ENCODE measurements around the gene ATP6V1G2.

The ATP6V1G2 gene

GRCh38 chr6:31548544-31548873, 2.1 kb upstream of the ATP6V1G2 start:
- DNase-seq (ENCODE audit: low read depth in 3 of 3), result no peak

GRCh38 chr6:31547727-31548543, 1.5 kb upstream of the ATP6V1G2 start:
- DNase-seq (ENCODE audit: low read depth in 3 of 3), result no peak

DNA sequence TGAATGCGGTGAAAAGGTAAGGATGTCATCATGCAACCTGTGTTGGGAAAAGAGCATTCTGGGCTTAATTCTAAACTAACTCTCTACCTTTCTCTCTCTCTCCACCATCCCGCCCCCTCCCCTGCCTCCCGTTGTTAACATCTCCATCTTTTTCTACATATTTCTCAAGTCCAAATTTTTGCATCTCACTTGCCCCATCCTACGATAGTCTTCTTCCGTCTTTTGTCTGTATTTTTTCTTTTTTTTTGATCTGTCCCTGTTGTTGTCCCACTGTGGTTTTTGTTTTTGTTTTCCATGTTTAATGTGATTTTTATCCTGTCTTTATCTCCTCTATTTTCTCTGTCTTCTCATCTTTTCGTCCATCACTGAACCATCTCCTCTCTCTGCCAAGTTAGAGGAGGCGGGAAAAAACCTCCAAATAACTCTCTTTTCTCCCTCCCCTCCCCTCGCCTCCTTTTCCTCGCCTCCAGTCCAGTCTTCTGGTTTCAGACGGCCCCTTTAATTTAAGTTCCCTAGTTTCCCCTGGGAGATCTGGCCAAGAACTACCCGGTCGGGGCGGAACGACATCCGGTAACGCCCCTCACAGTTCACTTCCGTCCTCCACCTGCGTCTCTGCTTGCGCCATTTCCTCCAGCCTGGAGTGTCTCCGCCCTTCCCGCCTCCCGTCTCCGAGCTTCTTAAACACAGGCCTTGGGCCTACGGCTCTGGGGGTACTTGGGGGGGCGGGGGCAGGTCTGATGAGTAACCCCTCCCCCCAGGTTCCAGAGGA, 734 bp upstream of the ATP6V1G2 start, which contains the start of gene NFKBIL1:
NFKBIL1 (plus strand) TSS at position 651 of the 769 bp plus-strand sequence; CDS start at position 738, 87 bp downstream.
- peak; percentile 85 to 93 (median 88) for DNase-seq (ENCODE audit: low read depth in 3 of 3)

DNA sequence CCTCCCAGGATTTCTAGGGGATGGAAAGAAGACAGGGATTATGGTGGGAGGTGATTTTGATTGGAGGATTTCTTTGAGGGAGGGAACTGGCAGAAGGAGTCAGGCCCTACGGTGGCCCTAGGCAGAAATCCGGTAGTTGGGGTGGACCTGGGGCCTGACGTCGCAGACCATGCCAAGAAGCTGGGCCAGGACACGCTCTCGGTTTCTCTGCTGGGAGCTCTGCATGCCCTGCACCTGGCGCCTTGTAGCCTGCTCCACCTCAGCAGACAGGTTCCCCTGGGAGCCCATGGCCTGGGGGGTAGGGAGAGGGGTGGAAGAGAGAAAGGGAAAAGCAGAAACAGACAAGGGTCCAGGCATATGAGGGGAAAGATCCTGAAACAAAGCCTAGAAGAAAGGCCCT, 1.1 kb downstream of the ATP6V1G2 start:
- DNase-seq (ENCODE audit: low read depth in 3 of 3), result no peak

GRCh38 chr6:31544676-31545075, 1.7 kb downstream of the ATP6V1G2 start:
- DNase-seq (ENCODE audit: low read depth in 3 of 3), result no peak

GRCh38 chr6:31543639-31544038, 2.8 kb downstream of the ATP6V1G2 start:
- DNase-seq (ENCODE audit: low read depth in 3 of 3), result no peak

DNA sequence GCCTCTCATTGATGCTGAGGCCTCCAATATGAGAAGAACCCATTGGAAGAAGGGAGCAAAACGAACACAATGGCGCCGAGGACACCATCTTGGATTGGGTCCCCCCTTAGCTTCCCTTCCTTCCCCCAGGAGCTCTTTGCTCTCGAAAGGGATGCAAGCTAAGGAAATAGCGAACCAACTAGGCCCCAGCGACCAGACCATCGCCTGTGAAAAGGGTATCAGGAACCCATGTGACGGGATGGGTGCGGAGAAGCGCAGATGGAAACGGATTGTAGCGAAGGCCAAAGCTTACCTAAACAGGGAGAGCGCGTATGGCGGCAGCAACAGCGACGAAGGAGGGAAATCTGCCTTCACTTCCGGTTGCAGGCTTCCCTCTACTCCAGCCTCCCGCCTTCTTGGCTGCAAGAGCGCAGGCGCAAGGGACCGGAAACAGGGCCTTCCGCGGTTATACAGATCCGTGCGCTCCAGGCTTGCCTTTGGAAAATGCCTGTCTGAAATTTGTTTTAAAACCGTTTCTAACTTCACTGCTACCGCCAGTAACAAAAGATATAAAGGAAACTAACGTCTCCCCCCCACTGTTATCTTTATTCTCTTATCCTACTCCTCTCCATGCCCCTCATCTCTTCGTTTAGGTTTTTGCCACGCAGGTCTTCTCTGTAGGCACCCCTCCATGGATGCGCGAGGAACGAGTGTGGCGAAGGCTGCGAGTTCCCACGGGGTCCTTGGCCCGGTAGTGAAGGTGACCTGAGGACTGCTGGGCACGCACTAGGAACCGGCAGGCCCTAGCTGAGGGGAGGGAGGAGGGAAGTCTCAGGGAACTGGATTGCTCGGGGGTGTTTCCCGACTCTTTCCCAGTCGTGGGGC, 4.5 kb downstream of the ATP6V1G2 start, which contains the start of gene DDX39B:
DDX39B (minus strand) TSS at position 346 of the 864 bp plus-strand sequence. CDS start 1,471 bp downstream, outside the sequence.
- DNase-seq (ENCODE audit: low read depth in 3 of 3), result peak; percentile 84 to 91 (median 87)

DNA sequence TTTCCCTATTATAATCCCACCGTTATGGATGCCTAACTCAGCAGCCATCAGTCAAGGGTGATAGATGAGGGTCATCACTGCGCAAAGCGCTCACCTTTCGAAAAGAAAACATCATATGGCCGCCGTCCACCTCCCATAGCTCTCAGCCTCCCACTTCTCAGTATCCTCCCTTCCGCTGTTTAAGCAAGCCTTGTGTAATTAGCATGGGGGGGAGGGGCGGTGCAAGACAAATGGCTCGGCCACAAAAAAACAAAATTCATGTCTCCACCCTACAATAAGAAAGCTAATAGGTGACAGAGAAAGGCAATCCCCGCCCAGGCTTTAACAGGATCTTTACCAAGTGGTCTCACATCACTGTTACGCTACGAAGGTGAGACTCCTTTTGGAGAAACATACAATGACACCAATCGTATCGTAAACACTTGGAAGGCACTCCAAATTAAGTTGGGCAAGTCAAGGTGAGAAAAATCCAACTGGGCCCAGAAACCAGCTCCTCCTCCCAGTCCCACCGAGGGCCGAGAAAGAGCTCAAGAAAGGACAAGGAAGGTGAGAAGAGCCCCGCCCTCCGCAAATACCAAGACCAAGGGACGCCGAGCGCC, 5.2 kb downstream of the ATP6V1G2 start:
- peak in 2 of 3 experiments; percentile 46 to 58 for DNase-seq (ENCODE audit: low read depth in 3 of 3)

DNA sequence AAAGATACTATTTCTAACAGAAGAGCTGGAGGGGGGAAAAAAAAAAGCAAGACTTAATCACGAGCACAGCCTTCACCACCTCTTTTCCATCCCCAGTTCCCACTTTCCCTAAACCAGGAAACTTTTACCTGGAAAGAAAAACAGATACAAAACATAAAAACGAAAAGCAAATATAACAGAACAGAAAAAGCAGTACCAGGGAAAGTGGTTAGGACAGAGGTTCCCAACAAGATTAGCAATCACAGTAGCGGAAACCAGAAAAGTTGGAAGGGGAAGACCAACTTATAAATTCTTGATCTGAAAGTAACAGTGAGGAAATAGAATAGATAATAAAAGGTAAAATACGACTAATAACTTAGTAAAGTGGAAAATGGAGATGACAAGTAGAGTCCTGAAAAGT, 5.8 kb downstream of the ATP6V1G2 start:
- DNase-seq (ENCODE audit: low read depth in 3 of 3), result no peak

- DNase-seq (ENCODE audit: low read depth in 3 of 3), result no peak
These were observed 7.5 kb downstream of the ATP6V1G2 start for GRCh38 chr6:31538805-31539400.

DNA sequence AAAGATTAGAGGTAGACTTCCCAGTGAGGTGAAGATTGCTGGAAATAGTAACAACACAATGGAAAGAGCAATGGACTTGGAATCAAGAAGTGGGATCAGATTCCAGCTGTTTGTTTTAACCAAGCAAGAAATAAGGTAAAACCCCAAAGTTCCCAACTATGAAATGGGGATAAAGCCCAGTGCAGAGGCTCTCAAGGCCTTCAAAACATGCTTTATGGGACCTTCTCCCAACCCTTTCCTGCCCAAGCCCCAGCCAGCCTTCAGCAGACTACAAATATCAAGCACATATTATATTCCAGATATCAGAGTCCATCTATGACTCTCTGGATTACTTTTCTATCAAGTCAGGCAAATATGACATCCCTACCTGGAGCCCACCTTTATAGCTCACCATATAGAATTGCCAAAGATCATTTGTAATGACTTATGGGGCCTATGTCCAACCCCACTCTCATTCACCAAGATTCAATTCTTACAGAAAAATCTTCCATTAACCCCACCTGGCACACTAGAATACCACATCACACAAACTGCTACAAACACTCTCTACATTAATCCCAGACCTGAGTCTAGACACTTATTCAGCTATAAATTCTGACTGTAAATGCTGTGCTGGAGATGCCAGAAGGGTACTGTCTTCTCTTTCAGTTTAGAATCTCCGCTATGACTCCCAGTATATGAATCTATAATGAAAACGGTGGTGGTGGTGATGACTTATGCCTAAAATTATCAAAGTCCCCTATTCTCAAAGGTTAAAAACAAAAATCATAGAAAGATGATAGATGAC, 10.7 kb downstream of the ATP6V1G2 start:
- DNase-seq (ENCODE audit: low read depth in 3 of 3), result no peak

GRCh38 chr6:31534521-31535040, 11.8 kb downstream of the ATP6V1G2 start:
- no peak for DNase-seq (ENCODE audit: low read depth in 3 of 3)

DNA sequence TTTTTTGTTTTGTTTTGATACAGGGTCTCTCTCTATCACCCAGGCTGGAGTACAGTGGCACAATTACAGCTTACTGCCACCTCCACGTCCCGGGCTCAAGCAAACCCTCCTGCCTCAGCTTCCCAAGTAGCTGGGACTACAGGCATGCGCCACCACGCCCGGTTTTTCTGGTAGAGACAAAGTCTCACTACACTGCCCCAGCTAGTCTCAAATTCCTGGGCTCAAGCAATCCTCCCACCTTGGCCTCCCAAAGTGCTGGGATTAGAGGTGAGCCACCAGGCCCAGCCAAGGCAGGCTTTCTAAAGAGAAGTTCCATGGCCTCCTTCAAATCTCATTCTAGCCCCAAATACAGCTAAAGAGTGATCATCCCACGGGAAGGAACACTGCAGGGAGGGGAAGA, 12.4 kb downstream of the ATP6V1G2 start:
- DNase-seq (ENCODE audit: low read depth in 3 of 3), result no peak

DNA sequence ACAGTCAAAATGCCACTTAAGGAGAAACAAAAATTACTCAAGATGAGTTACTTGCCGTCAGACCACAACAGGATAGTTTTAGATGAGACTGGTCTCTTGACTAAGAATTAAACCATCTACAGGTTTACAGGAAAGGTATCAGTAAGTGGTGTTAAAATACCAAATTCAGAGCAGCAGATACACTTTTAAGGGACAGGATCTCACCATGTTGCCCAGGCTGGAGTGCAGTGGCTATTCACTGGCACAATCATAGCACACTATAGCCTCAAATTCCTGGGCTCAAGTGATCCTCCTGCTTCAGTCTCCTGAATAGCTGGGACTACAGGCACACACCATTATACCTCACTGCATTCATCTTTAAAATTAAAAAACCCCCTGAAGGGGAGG, 13.0 kb downstream of the ATP6V1G2 start:
- no peak for DNase-seq (ENCODE audit: low read depth in 3 of 3)

- DNase-seq (ENCODE audit: low read depth in 3 of 3), result no peak
These were observed 13.6 kb downstream of the ATP6V1G2 start for GRCh38 chr6:31532644-31533454.

DNA sequence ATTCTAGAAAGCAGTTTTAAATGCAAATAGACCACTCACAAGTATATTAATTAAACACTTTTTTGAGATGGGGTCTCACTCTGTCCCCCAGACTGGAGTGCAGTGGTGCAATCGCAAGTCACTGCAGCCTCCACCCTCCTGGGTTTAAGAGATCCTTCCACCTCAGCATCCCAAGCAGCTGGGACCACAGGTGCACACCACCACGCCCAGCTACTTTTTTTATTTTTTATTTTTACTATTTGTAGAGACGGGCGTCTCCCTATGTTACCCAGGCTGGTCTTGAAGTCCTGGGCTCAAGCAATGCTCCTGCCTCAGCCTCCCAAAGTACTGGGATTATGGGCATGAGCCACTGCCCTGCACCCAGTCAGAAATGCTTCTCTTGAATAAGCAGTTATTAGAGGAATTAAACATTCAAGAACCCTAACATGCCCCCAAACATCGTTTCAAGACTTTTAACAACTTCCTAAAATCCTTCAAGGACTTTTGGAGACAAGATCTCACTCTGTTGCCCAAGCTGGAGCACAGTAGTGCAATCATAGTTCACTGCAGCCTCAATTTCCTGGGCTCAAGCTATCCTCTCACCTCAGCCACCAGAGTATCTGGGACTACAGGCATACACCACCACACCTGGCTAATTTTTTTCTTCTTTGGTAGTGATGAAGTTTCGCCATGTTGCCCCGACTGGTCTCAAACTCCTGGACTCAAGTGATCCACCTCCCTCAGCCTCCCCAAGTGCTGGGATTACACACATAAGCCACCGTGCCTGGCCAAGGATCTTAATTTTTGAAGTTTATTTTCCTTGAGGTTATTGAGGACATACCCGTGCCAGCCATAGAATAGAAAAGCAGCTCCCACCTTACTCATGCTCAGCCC, 14.4 kb downstream of the ATP6V1G2 start:
- no peak for DNase-seq (ENCODE audit: low read depth in 3 of 3)

- DNase-seq (ENCODE audit: low read depth in 3 of 3), result no peak
These were observed 15.2 kb downstream of the ATP6V1G2 start for GRCh38 chr6:31531162-31531561.

- DNase-seq (ENCODE audit: low read depth in 3 of 3), result no peak
These were observed 15.7 kb downstream of the ATP6V1G2 start for GRCh38 chr6:31530659-31531058.
